Measurements from ENCODE around the gene SPTBN1.

SPTBN1 gene

DNA sequence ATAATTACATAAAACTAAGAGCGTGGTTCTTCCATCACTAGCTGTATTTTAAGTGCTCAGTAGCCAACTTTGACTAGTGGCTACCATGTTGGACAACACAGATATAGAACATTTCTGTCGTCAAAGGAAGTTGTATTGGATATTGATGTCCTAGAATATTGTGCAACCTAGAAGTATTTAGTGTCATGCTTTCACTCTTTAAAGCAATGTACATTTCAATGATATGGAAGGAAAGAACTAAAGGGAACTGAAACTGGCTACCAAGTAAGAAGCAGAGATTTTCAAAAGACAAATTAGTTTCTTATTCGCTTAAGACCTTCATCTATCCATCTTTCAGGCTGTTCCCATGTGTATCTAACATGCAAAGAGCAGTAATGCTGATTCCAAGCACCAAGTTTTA lies 182.0 kb downstream of the SPTBN1 start:
- TF ChIP-seq, protein P1, sequence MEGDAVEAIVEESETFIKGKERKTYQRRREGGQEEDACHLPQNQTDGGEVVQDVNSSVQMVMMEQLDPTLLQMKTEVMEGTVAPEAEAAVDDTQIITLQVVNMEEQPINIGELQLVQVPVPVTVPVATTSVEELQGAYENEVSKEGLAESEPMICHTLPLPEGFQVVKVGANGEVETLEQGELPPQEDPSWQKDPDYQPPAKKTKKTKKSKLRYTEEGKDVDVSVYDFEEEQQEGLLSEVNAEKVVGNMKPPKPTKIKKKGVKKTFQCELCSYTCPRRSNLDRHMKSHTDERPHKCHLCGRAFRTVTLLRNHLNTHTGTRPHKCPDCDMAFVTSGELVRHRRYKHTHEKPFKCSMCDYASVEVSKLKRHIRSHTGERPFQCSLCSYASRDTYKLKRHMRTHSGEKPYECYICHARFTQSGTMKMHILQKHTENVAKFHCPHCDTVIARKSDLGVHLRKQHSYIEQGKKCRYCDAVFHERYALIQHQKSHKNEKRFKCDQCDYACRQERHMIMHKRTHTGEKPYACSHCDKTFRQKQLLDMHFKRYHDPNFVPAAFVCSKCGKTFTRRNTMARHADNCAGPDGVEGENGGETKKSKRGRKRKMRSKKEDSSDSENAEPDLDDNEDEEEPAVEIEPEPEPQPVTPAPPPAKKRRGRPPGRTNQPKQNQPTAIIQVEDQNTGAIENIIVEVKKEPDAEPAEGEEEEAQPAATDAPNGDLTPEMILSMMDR (IDR thresholded peaks at IDR 0.05; ENCODE audit: extremely low read depth, missing control alignments), result no peak
- DNase-seq (ENCODE audit: low spot score), result peak; percentile 44

- DNase-seq (ENCODE audit: low spot score), result no peak
- TF ChIP-seq, protein P1 (IDR thresholded peaks at IDR 0.05; ENCODE audit: extremely low read depth, missing control alignments), result no peak
Observed at GRCh38 chr2:54638774-54639187, 182.7 kb downstream of the SPTBN1 start.

GRCh38 chr2:54639609-54640008 lies 183.5 kb downstream of the SPTBN1 start:
- TF ChIP-seq, protein P1 (IDR thresholded peaks at IDR 0.05; ENCODE audit: extremely low read depth, missing control alignments), result no peak
- no peak for DNase-seq (ENCODE audit: low spot score)

DNA sequence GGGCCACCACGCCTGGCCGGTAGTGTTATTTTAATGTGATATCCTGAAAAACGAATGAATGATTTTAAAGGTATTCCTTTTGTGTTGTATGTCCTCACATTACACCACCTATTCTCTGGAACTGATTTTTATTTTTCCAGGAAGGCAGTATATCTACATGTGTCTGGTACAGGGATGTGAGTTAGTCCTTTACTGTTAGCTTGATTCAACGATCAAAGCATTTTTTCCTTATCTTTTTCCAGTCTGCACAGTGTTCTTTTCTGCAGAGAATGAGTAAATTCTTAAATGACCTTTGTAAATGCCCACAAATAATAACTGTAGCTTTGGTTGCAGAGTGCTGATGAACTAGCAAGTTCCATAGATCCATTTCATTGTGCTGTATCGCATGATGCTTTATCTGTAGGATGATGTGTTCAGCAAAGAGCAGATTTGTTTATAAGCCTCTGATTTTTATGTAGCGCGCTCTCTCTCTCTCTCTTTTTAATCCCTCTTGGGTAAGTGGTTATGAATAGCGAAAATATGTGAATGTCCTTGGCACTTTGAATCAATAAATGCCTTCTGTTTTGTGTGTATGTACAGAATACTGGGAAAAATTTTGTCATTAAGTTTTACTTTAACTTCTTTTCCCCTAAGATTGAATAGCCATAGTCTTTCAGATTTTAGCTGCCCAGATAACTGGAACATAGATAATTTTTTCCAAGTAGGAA lies 184.9 kb downstream of the SPTBN1 start:
- TF ChIP-seq, protein P1 (IDR thresholded peaks at IDR 0.05; ENCODE audit: extremely low read depth, missing control alignments), result no peak
- DNase-seq (ENCODE audit: low spot score), result no peak

DNA sequence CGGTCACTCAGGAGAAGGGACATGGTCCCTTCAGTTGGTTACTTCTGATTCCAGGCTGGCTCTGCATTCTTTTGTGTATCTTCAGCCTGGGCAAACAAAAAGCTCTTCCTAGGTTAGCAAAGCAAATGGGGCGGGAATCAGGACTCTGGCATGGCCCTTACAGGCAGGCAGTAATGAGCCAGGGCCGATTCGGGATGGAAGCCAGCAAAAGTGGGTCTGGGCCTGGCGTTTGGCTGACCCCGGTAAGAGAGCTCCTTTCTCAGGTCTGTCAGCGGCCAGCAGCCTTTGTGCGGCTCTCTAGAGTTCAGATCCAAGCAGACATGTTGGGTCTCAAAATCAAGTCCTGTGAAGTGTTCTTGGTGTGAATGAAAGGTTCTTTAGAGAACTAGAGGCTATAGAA lies 185.9 kb downstream of the SPTBN1 start:
- DNase-seq (ENCODE audit: low spot score), result no peak
- TF ChIP-seq, protein P1 (IDR thresholded peaks at IDR 0.05; ENCODE audit: extremely low read depth, missing control alignments), result no peak

DNA sequence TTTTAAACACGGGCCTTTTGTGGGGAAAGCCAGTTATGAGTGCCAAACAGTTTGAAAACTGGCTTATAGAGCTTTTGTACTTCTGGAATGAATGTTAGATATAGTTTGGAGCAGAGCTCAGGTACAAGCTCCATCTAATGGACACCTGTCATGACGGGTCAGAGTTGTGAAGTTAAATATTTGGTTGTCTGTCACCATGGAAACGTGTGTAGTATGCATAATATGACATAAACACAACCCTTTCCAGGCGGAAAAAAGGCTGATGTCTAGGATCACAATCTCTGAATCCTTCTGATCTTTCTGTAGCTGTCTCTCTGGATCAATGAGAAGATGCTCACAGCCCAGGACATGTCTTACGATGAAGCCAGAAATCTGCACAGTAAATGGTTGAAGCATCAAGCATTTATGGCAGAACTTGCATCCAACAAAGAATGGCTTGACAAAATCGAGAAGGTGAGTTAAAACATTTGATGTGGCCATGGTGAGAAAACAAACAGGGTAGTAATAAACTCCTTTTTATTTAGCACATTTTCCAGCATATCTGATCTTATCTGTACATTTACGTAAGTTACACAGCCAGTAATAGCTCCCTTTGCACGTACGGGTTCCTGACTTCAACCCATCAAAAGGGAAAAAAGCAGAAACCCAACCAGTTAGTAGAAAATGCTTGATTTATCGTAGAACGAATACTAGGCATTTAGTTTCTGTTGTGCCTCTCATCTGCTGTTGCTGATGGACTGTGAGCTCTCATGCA lies 186.7 kb downstream of the SPTBN1 start:
- TF ChIP-seq, protein P1 (IDR thresholded peaks at IDR 0.05; ENCODE audit: extremely low read depth, missing control alignments), result no peak

GRCh38 chr2:54644236-54644635 lies 188.1 kb downstream of the SPTBN1 start:
- DNase-seq (ENCODE audit: low spot score), result no peak
- TF ChIP-seq, protein P1 (IDR thresholded peaks at IDR 0.05; ENCODE audit: extremely low read depth, missing control alignments), result no peak

More for the DNA sequence above, 186.7 kb downstream of the SPTBN1 start:
- no peak for DNase-seq (ENCODE audit: low spot score)

Measured in GM20000 (cell line).